ENCODE results near the gene FEN1. TPM values are rescaled to one million over a fixed set of nuclear protein-coding genes. Genes with fewer than 3 reads are reported as not detected.

FEN1 gene
- total and polyA plus RNA-seq, 2 of the 13 experiments (the other 11 are each of a cell fraction or from before 2014, with no cell fraction given): 12.4 to 102 TPM

DNA sequence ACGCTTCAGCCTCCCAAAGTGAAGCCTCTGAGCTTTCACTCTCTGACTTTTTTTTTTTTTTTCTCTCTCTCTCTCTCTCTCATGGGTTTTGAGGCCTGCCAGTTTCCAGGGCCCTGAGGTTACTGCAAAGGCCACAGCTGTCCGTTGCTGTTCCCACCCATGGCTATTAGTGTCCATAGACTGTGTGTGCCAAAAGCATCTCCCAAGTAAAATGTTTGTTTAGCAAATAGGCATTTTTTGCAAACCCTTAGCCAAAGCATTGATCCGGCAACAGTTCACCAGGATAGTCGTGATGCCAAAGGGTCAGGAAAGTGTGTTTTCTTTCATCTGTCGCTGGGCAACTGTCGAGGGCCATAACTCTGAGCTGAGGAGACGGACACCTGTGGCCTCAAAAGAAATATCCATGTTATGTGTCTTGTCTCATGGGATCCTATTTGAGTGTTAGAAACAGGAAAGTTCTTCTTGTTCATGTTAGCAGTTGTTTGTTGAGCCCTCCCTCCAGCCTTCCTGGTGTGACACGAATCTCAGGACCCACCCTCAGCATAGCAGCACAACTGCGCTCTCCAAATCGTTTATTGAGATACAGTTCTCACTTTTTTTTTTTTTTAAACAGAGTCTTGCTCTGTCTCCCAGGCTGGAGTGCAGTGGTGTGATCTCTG lies 53.8 kb downstream of the FEN1 start:
- Histone ChIP-seq H3K4me1 (ENCODE audit: insufficient read depth, low read length) (peaks cover 11% of the 10 kb centered on the region; the same call in 1 of the 2 replicates), H3K27ac (ENCODE audit: extremely low read length, insufficient read depth, low read length) (no peak overlapping the region), H4K20me1 (ENCODE audit: insufficient read depth, low read length) (no peaks in the 10 kb centered on the region), H3K9ac (ENCODE audit: insufficient read depth, low read depth, low read length) (no peak overlapping the region), H3K27me3 (ENCODE audit: control insufficient read depth in 1 of 2, insufficient read depth in 2 of 2, low read length in 2 of 2) (no peaks in the 10 kb centered on the region), H3K79me2 (ENCODE audit: insufficient read depth, low read length) (no peaks in the 10 kb centered on the region), H2AFZ (ENCODE audit: low read length) (no peak overlapping the region), H3K36me3 (replicated peaks in 1 of 2; ENCODE audit: control insufficient read depth in 1 of 2, insufficient read depth in 2 of 2, low read length in 2 of 2) (peaks cover 3 to 59% of the 10 kb centered on the region in 2 experiments; a peak in 4 of 5 replicates), H3K9me3 (ENCODE audit: low read length) (no peaks in the 10 kb centered on the region), H3K4me2 (ENCODE audit: low read depth, low read length) (no peak overlapping the region), H3K4me3 (replicated peaks in 1 of 3; ENCODE audit: insufficient read depth in 1 of 3, low read depth in 2 of 3, low read length in 3 of 3) (no peak overlapping the region)
- no TSS peak for BruUV-seq (replicated peaks)
- FAIRE-seq (no peak), DNase-seq (ENCODE audit: low spot score) (no peak), ATAC-seq (no peak)
- ChIA-PET CTCF (ENCODE audit: low intra/inter-chr PET ratio, low total read pairs) (no interaction called here), POLR2A (no interaction called here)
- in situ Hi-C loops (cut with HindIII; ENCODE audit: extremely low pct_ligation_motif_present, low pct_unique_long_range_greater_than_20kb) (no loop called here), intact Hi-C loops (cut with micrococcal nuclease; ENCODE audit: unreplicated experiment) (no loop called here)
- WGBS (ENCODE audit: low lambda C conversion rate): 83% methylated on average over 10 of the region's 10 CpGs
- TF ChIP-seq ZNF253 (CRISPR knock-in tag; IDR thresholded peaks at IDR 0.05; ENCODE audit: borderline replicate concordance): no peak
- TF ChIP-seq ZNF574 (CRISPR knock-in tag; IDR thresholded peaks at IDR 0.05): no peak
- no peak for TF ChIP-seq ZNF451 (CRISPR knock-in tag; IDR thresholded peaks at IDR 0.05)
- TF ChIP-seq NFIC (IDR thresholded peaks at IDR 0.05; ENCODE audit: low read length): no peak
- no peak for TF ChIP-seq PRPF4 (IDR thresholded peaks at IDR 0.05; ENCODE audit: low read depth, low read length, poor library complexity, severe bottlenecking)
- no peak for TF ChIP-seq HMGXB3 (CRISPR knock-in tag; IDR thresholded peaks at IDR 0.05; ENCODE audit: borderline replicate concordance)
- TF ChIP-seq, protein P1, sequence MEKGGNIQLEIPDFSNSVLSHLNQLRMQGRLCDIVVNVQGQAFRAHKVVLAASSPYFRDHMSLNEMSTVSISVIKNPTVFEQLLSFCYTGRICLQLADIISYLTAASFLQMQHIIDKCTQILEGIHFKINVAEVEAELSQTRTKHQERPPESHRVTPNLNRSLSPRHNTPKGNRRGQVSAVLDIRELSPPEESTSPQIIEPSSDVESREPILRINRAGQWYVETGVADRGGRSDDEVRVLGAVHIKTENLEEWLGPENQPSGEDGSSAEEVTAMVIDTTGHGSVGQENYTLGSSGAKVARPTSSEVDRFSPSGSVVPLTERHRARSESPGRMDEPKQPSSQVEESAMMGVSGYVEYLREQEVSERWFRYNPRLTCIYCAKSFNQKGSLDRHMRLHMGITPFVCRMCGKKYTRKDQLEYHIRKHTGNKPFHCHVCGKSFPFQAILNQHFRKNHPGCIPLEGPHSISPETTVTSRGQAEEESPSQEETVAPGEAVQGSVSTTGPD (CRISPR knock-in tag; IDR thresholded peaks at IDR 0.05): peak; percentile 50; the same call in 1 of the 2 replicates
- TF ChIP-seq RCOR2 (CRISPR knock-in tag; IDR thresholded peaks at IDR 0.05): no peak
- no peak for TF ChIP-seq TBL1XR1 (IDR thresholded peaks at IDR 0.05; ENCODE audit: borderline replicate concordance, low read length, partially characterized antibody)
- TF ChIP-seq ATF2 (CRISPR knock-in tag; IDR thresholded peaks at IDR 0.05): no peak
- TF ChIP-seq ZNF570 (CRISPR knock-in tag; IDR thresholded peaks at IDR 0.05; ENCODE audit: borderline replicate concordance): no peak
- no peak for TF ChIP-seq RELA (CRISPR knock-in tag; IDR thresholded peaks at IDR 0.05)
- no peak for TF ChIP-seq ZNF367 (CRISPR knock-in tag; IDR thresholded peaks at IDR 0.05; ENCODE audit: borderline replicate concordance)
